AG09319 (cell line): ENCODE data around the gene CCDC190.
A peak's percentile ranks its signal among the peaks of the same experiment; 100 is the strongest.
"Not testable (repeated sequence)": the region's sequence is repeated elsewhere in the genome, so short reads cannot be mapped to it uniquely, and the experiment has no call there.

ENCODE experiments used
- DNase-seq: peaks from one replicate; pipeline ENCODE4 v3.0.0-alpha.2; 2010; ENCODE audit warnings: low read depth; ENCODE audit errors: extremely low read depth
- CTCF ChIP-seq: IDR thresholded peaks from 2 replicates; pipeline ENCODE4 v1.5.1; 2011; ENCODE audit warnings: low read depth, mild to moderate bottlenecking, inconsistent platforms, low read length, moderate library complexity

The CCDC190 gene

GRCh38 chr1:162889989-162890388, 29.0 kb upstream of the CCDC190 start:
- TF ChIP-seq CTCF = no peak
- no peak for DNase-seq

DNA sequence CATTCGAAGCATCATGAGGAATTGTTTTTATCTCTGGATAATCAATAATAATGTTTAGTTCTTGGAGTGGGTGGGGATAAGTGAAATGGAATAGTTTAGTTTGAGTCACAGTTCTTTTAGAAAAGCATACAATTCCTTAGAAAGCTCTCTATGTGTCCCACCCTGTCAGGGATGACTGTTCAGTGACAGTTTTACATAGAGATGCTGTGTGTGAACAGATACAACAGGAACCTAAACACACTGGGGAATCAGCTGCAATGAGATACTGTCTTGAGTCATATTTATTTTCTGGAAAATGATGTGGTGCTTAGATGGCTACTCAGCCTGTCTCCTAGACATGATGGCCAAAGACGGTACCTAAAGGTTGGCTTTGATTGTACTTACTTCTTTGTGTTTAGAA, 25.7 kb upstream of the CCDC190 start:
- TF ChIP-seq CTCF = no peak
- DNase-seq = no peak

DNA sequence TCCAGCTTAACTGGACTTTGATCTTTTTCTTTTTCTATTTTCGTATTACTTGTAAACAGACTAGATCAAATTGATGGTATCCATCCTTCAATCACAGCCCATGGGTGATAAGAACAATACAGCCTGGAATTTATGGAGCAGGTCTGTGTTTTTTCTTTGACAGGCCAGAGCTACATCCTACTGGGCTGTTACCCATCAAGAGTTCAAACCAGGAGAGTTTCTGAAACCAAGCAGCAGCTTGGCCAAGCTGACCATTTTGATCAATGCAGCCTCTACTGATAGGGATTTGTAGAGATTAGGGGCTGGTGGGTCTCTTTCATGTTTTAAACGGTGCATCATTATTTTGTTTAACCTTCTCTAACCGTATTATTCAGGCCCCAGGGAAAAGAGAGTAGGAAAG, 24.3 kb upstream of the CCDC190 start:
- no peak for DNase-seq
- TF ChIP-seq CTCF = no peak

- no peak for DNase-seq
Measured at GRCh38 chr1:162884831-162885230, 23.9 kb upstream of the CCDC190 start.

GRCh38 chr1:162882248-162882674, 21.3 kb upstream of the CCDC190 start:
- no peak for TF ChIP-seq CTCF

More at GRCh38 chr1:162884831-162885230, 23.9 kb upstream of the CCDC190 start:
- TF ChIP-seq CTCF = no peak

GRCh38 chr1:162881590-162881989, 20.6 kb upstream of the CCDC190 start:
- no peak for TF ChIP-seq CTCF
- no peak for DNase-seq

More at GRCh38 chr1:162882248-162882674, 21.3 kb upstream of the CCDC190 start:
- no peak for DNase-seq

- not testable (repeated sequence) for DNase-seq
Measured at GRCh38 chr1:162880617-162881016, 19.6 kb upstream of the CCDC190 start.

GRCh38 chr1:162878000-162878596, 17.1 kb upstream of the CCDC190 start:
- DNase-seq = no peak
- peak; percentile 82 for TF ChIP-seq CTCF
